ENCODE data around the gene LEMD3.

LEMD3 gene

GRCh38 chr12:65188179-65188701 lies 18.9 kb downstream of the LEMD3 start:
- Mint-ChIP-seq H3K36me3 (peaks cover 13% of the 10 kb centered on the region), H3K9me3 (ENCODE audit: low read depth) (no peaks in the 10 kb centered on the region), H3K27ac (peak overlapping the region; percentile 5), H3K4me1 (ENCODE audit: low read depth) (peaks cover 80% of the 10 kb centered on the region), H3K27me3 (no peaks in the 10 kb centered on the region), H3K4me3 (no peak overlapping the region)

- Mint-ChIP-seq H3K27ac (no peak overlapping the region), H3K9me3 (ENCODE audit: low read depth) (peaks cover 2% of the 10 kb centered on the region), H3K4me3 (no peak overlapping the region), H3K27me3 (no peaks in the 10 kb centered on the region), H3K36me3 (peaks cover 15% of the 10 kb centered on the region), H3K4me1 (ENCODE audit: low read depth) (peaks cover 75% of the 10 kb centered on the region)
Measured at GRCh38 chr12:65189028-65189718, 19.8 kb downstream of the LEMD3 start.

DNA sequence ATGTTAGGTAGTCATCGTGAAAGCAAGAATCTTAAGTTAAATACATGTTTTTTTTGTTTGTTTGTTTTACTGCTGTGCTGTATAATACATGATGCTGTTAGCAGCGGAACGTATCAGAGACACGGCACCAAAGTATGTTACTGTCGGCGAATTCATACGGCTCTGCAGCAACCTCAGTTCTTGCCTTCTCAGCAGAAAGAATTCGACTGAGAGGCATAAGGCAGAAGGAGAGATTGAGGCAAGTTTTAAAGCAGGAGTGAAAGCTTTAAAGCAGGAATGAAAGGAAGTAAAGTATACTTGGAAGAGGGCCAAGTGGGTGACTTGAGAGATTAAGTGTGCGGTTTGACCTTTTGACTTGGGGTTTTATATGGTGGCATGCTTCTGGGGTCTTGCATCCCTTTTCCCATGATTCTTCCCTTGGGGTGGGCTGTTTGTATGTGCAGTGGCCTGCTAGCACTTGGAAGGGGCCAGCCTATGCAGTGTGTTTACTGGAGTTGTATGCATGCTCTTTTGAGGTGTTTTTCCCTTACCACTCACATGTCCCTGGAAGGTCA lies 23.7 kb downstream of the LEMD3 start:
- peak overlapping the region; percentile 30 for H3K4me3 Mint-ChIP-seq
- no peaks in the 10 kb centered on the region for H3K27me3 Mint-ChIP-seq
- H3K9me3 Mint-ChIP-seq (ENCODE audit: low read depth): peaks cover 17% of the 10 kb centered on the region
- H3K27ac Mint-ChIP-seq: peak overlapping the region; percentile 78
- H3K36me3 Mint-ChIP-seq: peaks cover 31% of the 10 kb centered on the region
- H3K4me1 Mint-ChIP-seq (ENCODE audit: low read depth): peaks cover 68% of the 10 kb centered on the region

DNA sequence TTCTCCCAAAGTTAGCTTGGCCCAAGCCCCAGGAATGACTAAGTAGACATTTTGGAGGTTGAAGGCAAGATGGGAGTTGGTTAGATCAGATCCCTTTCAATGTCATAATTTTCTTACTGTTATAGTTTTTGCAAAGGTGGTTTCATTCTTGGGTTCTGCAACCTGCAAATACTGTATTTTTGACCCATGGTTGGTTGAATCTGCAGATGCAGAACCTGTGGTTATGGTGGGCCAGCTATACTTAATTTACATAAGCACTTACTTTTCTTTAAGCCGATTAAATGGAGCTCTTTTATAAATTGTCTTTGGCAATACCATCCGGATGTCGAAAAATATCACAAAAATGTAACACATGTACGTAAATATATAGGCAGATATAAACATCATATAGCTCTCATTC lies 25.6 kb downstream of the LEMD3 start:
- Mint-ChIP-seq H3K27me3 (no peaks in the 10 kb centered on the region), H3K9me3 (ENCODE audit: low read depth) (peaks cover 17% of the 10 kb centered on the region), H3K27ac (no peak overlapping the region), H3K4me3 (no peak overlapping the region), H3K4me1 (ENCODE audit: low read depth) (peaks cover 57% of the 10 kb centered on the region), H3K36me3 (peaks cover 31% of the 10 kb centered on the region)

- Mint-ChIP-seq H3K4me1 (ENCODE audit: low read depth) (peaks cover 57% of the 10 kb centered on the region), H3K27ac (peak overlapping the region; percentile 50)
Measured at GRCh38 chr12:65195387-65196055, 26.1 kb downstream of the LEMD3 start.

GRCh38 chr12:65196762-65197567 lies 27.6 kb downstream of the LEMD3 start:
- Mint-ChIP-seq H3K4me3 (peak overlapping the region; percentile 4), H3K4me1 (ENCODE audit: low read depth) (peaks cover 58% of the 10 kb centered on the region), H3K27me3 (no peaks in the 10 kb centered on the region), H3K27ac (peak overlapping the region; percentile 5), H3K36me3 (peaks cover 39% of the 10 kb centered on the region), H3K9me3 (ENCODE audit: low read depth) (peaks cover 22% of the 10 kb centered on the region)

More at GRCh38 chr12:65195387-65196055, 26.1 kb downstream of the LEMD3 start:
- Mint-ChIP-seq H3K27me3 (no peaks in the 10 kb centered on the region), H3K36me3 (peaks cover 35% of the 10 kb centered on the region), H3K4me3 (no peak overlapping the region), H3K9me3 (ENCODE audit: low read depth) (peaks cover 22% of the 10 kb centered on the region)

DNA sequence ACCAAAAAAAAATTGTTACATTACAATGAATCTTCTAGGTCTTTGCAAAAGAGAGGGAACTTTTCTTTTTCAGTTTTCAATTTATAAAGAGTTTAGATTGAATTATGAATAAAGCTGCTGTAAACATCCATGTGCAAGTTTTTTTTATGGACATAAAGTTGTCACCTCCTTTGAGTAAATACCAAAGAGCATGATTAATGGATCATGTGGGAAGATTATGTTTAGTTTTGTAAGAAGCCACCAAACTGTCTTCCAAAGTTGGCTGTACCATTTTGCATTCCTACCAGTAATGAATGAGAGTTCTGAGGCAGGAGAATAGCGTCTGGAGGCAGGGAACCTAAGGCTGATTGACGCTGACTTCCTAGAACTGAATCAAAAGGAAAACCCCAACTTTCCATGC lies 30.2 kb downstream of the LEMD3 start:
- Mint-ChIP-seq H3K9me3 (ENCODE audit: low read depth) (peaks cover 16% of the 10 kb centered on the region), H3K27me3 (no peaks in the 10 kb centered on the region), H3K27ac (no peak overlapping the region), H3K4me1 (ENCODE audit: low read depth) (peaks cover 63% of the 10 kb centered on the region), H3K4me3 (no peak overlapping the region), H3K36me3 (peaks cover 36% of the 10 kb centered on the region)

GRCh38 chr12:65200007-65200665 lies 30.8 kb downstream of the LEMD3 start:
- H3K27me3 Mint-ChIP-seq: no peaks in the 10 kb centered on the region
- peak overlapping the region; percentile 41 for H3K27ac Mint-ChIP-seq
- peaks cover 69% of the 10 kb centered on the region for H3K4me1 Mint-ChIP-seq (ENCODE audit: low read depth)
- H3K4me3 Mint-ChIP-seq: peak overlapping the region; percentile 8
- H3K9me3 Mint-ChIP-seq (ENCODE audit: low read depth): peaks cover 14% of the 10 kb centered on the region
- H3K36me3 Mint-ChIP-seq: peaks cover 34% of the 10 kb centered on the region

DNA sequence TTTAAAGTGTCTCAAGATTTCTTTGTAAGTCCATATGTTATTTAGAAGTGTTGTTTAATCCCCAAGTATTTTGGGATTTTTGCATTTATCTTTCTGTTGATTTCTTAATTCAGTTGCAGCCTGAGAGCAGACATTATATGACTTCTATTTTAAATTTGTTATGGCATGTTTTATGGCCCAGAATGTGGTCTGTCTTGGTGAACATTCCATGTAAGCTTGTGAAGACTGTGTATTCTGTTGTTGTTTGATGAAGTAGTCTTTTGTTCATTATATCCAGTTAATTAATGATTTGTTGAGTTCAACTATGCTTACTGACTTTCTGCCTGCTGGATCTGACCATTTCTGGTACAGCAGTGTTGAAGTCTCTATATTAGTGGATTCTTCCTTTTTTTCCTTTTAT lies 34.0 kb downstream of the LEMD3 start:
- Mint-ChIP-seq H3K4me1 (ENCODE audit: low read depth) (peaks cover 80% of the 10 kb centered on the region), H3K27me3 (no peaks in the 10 kb centered on the region), H3K4me3 (no peak overlapping the region), H3K27ac (peak overlapping the region; percentile 37), H3K9me3 (ENCODE audit: low read depth) (peaks cover 5% of the 10 kb centered on the region), H3K36me3 (peaks cover 20% of the 10 kb centered on the region)

GRCh38 chr12:65204886-65205525 lies 35.6 kb downstream of the LEMD3 start:
- peak overlapping the region; percentile 49 for H3K4me3 Mint-ChIP-seq
- H3K27me3 Mint-ChIP-seq: no peaks in the 10 kb centered on the region
- peaks cover 19% of the 10 kb centered on the region for H3K36me3 Mint-ChIP-seq
- H3K9me3 Mint-ChIP-seq (ENCODE audit: low read depth): peaks cover 5% of the 10 kb centered on the region
- H3K4me1 Mint-ChIP-seq (ENCODE audit: low read depth): peaks cover 90% of the 10 kb centered on the region
- H3K27ac Mint-ChIP-seq: peak overlapping the region; percentile 88

GRCh38 chr12:65205886-65206285 lies 36.5 kb downstream of the LEMD3 start:
- Mint-ChIP-seq H3K9me3 (ENCODE audit: low read depth) (no peaks in the 10 kb centered on the region), H3K27ac (peak overlapping the region; percentile 88), H3K36me3 (peaks cover 11% of the 10 kb centered on the region), H3K4me1 (ENCODE audit: low read depth) (peaks cover 90% of the 10 kb centered on the region), H3K27me3 (no peaks in the 10 kb centered on the region), H3K4me3 (no peak overlapping the region)

DNA sequence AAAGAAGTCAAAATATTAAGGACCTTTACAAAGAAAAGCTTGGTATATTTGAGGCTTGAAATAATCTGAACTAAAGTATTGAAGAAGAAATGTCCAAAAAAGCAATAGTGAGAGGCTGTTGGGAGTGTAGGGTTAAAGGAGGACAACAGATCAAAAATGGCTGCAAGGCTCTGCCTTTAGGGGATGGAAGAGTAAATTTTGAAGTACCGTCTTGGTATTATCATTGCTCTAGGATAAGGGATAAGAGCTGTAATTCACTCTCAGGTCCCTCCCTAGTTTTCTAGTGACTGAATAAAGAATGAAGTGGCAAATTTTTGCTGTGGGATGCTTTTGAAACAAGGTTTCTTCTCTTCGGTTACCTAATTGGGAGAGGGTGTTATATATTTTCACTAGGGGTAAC lies 38.7 kb downstream of the LEMD3 start:
- Mint-ChIP-seq H3K4me3 (peak overlapping the region; percentile 3), H3K36me3 (peaks cover 11% of the 10 kb centered on the region), H3K27ac (peak overlapping the region; percentile 82), H3K27me3 (no peaks in the 10 kb centered on the region), H3K9me3 (ENCODE audit: low read depth) (no peaks in the 10 kb centered on the region), H3K4me1 (ENCODE audit: low read depth) (peaks cover 83% of the 10 kb centered on the region)

GRCh38 chr12:65208964-65209654 lies 39.7 kb downstream of the LEMD3 start:
- no peaks in the 10 kb centered on the region for H3K27me3 Mint-ChIP-seq
- no peaks in the 10 kb centered on the region for H3K9me3 Mint-ChIP-seq (ENCODE audit: low read depth)
- peaks cover 11% of the 10 kb centered on the region for H3K36me3 Mint-ChIP-seq
- peaks cover 77% of the 10 kb centered on the region for H3K4me1 Mint-ChIP-seq (ENCODE audit: low read depth)
- peak overlapping the region; percentile 71 for H3K4me3 Mint-ChIP-seq
- H3K27ac Mint-ChIP-seq: peak overlapping the region; percentile 95

Measured in activated naive CD8-positive, alpha-beta T cell (primary cell).